Skeletal muscle satellite cell (primary cell): ENCODE measurements around the gene AAGAB.
"Not testable (repeated sequence)": the region's sequence is repeated elsewhere in the genome, so short reads cannot be mapped to it uniquely, and the experiment has no call there.

Experiments
- H3K27me3 ChIP-seq: 2 replicates; pipeline ENCODE4 v1.7.0; 2013; ENCODE audit warnings: low read length; ENCODE audit not compliant: control insufficient read depth, insufficient read depth
- H3K36me3 ChIP-seq: 2 replicates; pipeline ENCODE4 v1.7.0; 2013; ENCODE audit warnings: mild to moderate bottlenecking, control low read depth, low read length; ENCODE audit not compliant: insufficient read depth
- H3K4me1 ChIP-seq: 2 replicates; pipeline ENCODE4 v1.7.0; 2013; ENCODE audit warnings: low read length; ENCODE audit not compliant: control insufficient read depth, insufficient read depth
- H3K4me2 ChIP-seq: 2 replicates; pipeline ENCODE4 v1.7.0; 2013; ENCODE audit warnings: mild to moderate bottlenecking, low read length
- H3K4me3 ChIP-seq: 2 replicates; pipeline ENCODE4 v1.7.0; 2013; ENCODE audit warnings: low read length
- H3K9ac ChIP-seq: 2 replicates; pipeline ENCODE4 v1.7.0; 2013; ENCODE audit warnings: mild to moderate bottlenecking, low read depth, low read length, moderate library complexity
- H3K9me3 ChIP-seq: replicated peaks from 2 replicates; pipeline ENCODE4 v1.7.0; 2013; ENCODE audit warnings: mild to moderate bottlenecking, control low read depth, low read length

The AAGAB gene

GRCh38 chr15:67249830-67250229 lies 4.6 kb downstream of the AAGAB start:
- Histone ChIP-seq H3K4me2 (no peak overlapping the region), H3K4me3 (no peak overlapping the region)

GRCh38 chr15:67248011-67248505 lies 6.4 kb downstream of the AAGAB start:
- Histone ChIP-seq H3K4me2 (no peak overlapping the region), H3K27me3 (no peaks in the 10 kb centered on the region), H3K9ac (no peak overlapping the region), H3K36me3 (peaks cover 5% of the 10 kb centered on the region), H3K9me3 (no peaks in the 10 kb centered on the region), H3K4me1 (peaks cover 9% of the 10 kb centered on the region), H3K4me3 (no peak overlapping the region)

More at GRCh38 chr15:67249830-67250229, 4.6 kb downstream of the AAGAB start:
- Histone ChIP-seq H3K4me1 (peaks cover 13% of the 10 kb centered on the region), H3K36me3 (peaks cover 5% of the 10 kb centered on the region), H3K27me3 (no peaks in the 10 kb centered on the region), H3K9me3 (no peaks in the 10 kb centered on the region), H3K9ac (no peak overlapping the region)

- not testable (repeated sequence) for H3K27me3 ChIP-seq, H3K4me2 ChIP-seq, H3K9ac ChIP-seq, H3K9me3 ChIP-seq, H3K36me3 ChIP-seq, H3K4me3 ChIP-seq
- peaks cover 11% of the 10 kb centered on the region for H3K4me1 ChIP-seq
Measured at GRCh38 chr15:67246606-67247005, 7.9 kb downstream of the AAGAB start.

GRCh38 chr15:67244971-67245478 lies 9.4 kb downstream of the AAGAB start:
- no peaks in the 10 kb centered on the region for H3K27me3 ChIP-seq
- no peaks in the 10 kb centered on the region for H3K9me3 ChIP-seq
- no peak overlapping the region for H3K9ac ChIP-seq
- H3K4me3 ChIP-seq: no peak overlapping the region
- peaks cover 15% of the 10 kb centered on the region for H3K4me1 ChIP-seq
- H3K4me2 ChIP-seq: no peak overlapping the region
- H3K36me3 ChIP-seq: peaks cover 5% of the 10 kb centered on the region

- H3K9ac ChIP-seq: no peak overlapping the region
- no peak overlapping the region for H3K4me3 ChIP-seq
- peaks cover 5% of the 10 kb centered on the region for H3K36me3 ChIP-seq
- H3K4me1 ChIP-seq: peaks cover 18% of the 10 kb centered on the region
- H3K4me2 ChIP-seq: peak overlapping the region; percentile 21
- no peaks in the 10 kb centered on the region for H3K9me3 ChIP-seq
- no peaks in the 10 kb centered on the region for H3K27me3 ChIP-seq
Measured at GRCh38 chr15:67242708-67243111, 11.8 kb downstream of the AAGAB start.

GRCh38 chr15:67241132-67241855 lies 13.2 kb downstream of the AAGAB start:
- H3K9ac ChIP-seq: no peak overlapping the region
- H3K4me3 ChIP-seq: no peak overlapping the region
- H3K27me3 ChIP-seq: no peaks in the 10 kb centered on the region
- peaks cover 5% of the 10 kb centered on the region for H3K36me3 ChIP-seq
- peaks cover 18% of the 10 kb centered on the region for H3K4me1 ChIP-seq
- no peak overlapping the region for H3K4me2 ChIP-seq
- no peaks in the 10 kb centered on the region for H3K9me3 ChIP-seq

GRCh38 chr15:67240235-67241131 lies 14.0 kb downstream of the AAGAB start:
- no peak overlapping the region for H3K9ac ChIP-seq
- no peaks in the 10 kb centered on the region for H3K9me3 ChIP-seq
- peaks cover 8% of the 10 kb centered on the region for H3K36me3 ChIP-seq
- H3K27me3 ChIP-seq: no peaks in the 10 kb centered on the region
- H3K4me3 ChIP-seq: no peak overlapping the region
- peaks cover 18% of the 10 kb centered on the region for H3K4me1 ChIP-seq
- H3K4me2 ChIP-seq: no peak overlapping the region

- Histone ChIP-seq H3K27me3 (no peaks in the 10 kb centered on the region), H3K4me3 (no peak overlapping the region), H3K9me3 (no peaks in the 10 kb centered on the region), H3K4me2 (no peak overlapping the region), H3K36me3 (peaks cover 52% of the 10 kb centered on the region), H3K4me1 (no peaks in the 10 kb centered on the region), H3K9ac (no peak overlapping the region)
Measured at GRCh38 chr15:67232591-67232990, 21.9 kb downstream of the AAGAB start.

GRCh38 chr15:67230504-67230903 lies 24.0 kb downstream of the AAGAB start:
- Histone ChIP-seq H3K4me1 (peaks cover 6% of the 10 kb centered on the region), H3K9ac (no peak overlapping the region), H3K27me3 (no peaks in the 10 kb centered on the region), H3K4me3 (no peak overlapping the region), H3K9me3 (no peaks in the 10 kb centered on the region), H3K4me2 (no peak overlapping the region), H3K36me3 (peaks cover 49% of the 10 kb centered on the region)

GRCh38 chr15:67228286-67228685 lies 26.2 kb downstream of the AAGAB start:
- Histone ChIP-seq H3K9ac (no peak overlapping the region), H3K4me1 (peaks cover 13% of the 10 kb centered on the region), H3K4me2 (no peak overlapping the region), H3K27me3 (no peaks in the 10 kb centered on the region), H3K4me3 (no peak overlapping the region), H3K36me3 (peaks cover 38% of the 10 kb centered on the region), H3K9me3 (no peaks in the 10 kb centered on the region)

- no peak overlapping the region for H3K4me2 ChIP-seq
- H3K9ac ChIP-seq: no peak overlapping the region
- H3K27me3 ChIP-seq: no peaks in the 10 kb centered on the region
- H3K36me3 ChIP-seq: peaks cover 34% of the 10 kb centered on the region
- H3K4me3 ChIP-seq: no peak overlapping the region
- no peaks in the 10 kb centered on the region for H3K9me3 ChIP-seq
- H3K4me1 ChIP-seq: peaks cover 13% of the 10 kb centered on the region
Measured at GRCh38 chr15:67227846-67228245, 26.6 kb downstream of the AAGAB start.
